Adrenal gland (tissue), 12 donors: ENCODE measurements around the gene CAPZA2. TPM values are rescaled to one million over a fixed set of nuclear protein-coding genes. Genes with fewer than 3 reads are reported as not detected.

ENCODE experiments used
- DNase-seq, 7 donors: peaks; one replicate each; pipeline ENCODE4 v3.0.0-alpha.2; 2019 to 2020
- H3K27ac ChIP-seq, 5 donors: fragments of 200-600 bp; sonication (generic) in 4 of 5; 1 replicate in 3 of 5; 2 replicates in 2 of 5; pipeline versions ENCODE4 v1.5.1 to v1.8.0; 2016 to 2020; ENCODE audit warnings: mild to moderate bottlenecking in 1 of 5
- H3K27me3 ChIP-seq: fragments of 200-600 bp; 2 replicates; pipeline ENCODE4 v1.8.0; 2021
- H3K36me3 ChIP-seq, 2 donors: fragments of 200-600 bp; replicated peaks in 1 of 2; 1 replicate in 1 of 2; 2 replicates in 1 of 2; pipeline versions ENCODE4 v1.5.1 to v1.8.0; 2018 to 2022
- H3K4me1 ChIP-seq, 2 donors: fragments of 200-600 bp; replicated peaks in 1 of 2; 1 replicate in 1 of 2; 2 replicates in 1 of 2; pipeline versions ENCODE4 v1.5.1 to v1.8.0; 2018 to 2021
- H3K4me3 ChIP-seq, 4 donors: fragments of 200-600 bp; sonication (generic) in 3 of 4; one replicate each; pipeline ENCODE4 v1.5.1; 2016 to 2018
- H3K9me3 ChIP-seq, 3 donors: fragments of 200-600 bp; sonication (generic) in 1 of 3; replicated peaks in 1 of 3; 1 replicate in 2 of 3; 2 replicates in 1 of 3; pipeline versions ENCODE4 v1.5.1 to v1.8.0; 2016 to 2021
- POLR2A ChIP-seq, 2 donors: fragments of 450-650 bp; IDR thresholded peaks; one replicate each; pipeline ENCODE4 v1.6.1; 2017; ENCODE audit warnings: antibody characterized with exemption in 2 of 2, mild to moderate bottlenecking in 2 of 2, moderate library complexity in 1 of 2
- WGBS, 4 donors: extraction: QIAGEN DNeasy Blood & Tissue Kit in 2 of 4; methylation state at CpG; one replicate each; pipeline versions ENCODE4 v1.1.5 to v1.1.7; 2013 to 2017; 5-methylcytosine and 5-hydroxymethylcytosine counted together
- intact Hi-C, 2 donors: fragments of 100-400 bp; cut with DNase I; formaldehyde crosslinking; loops; one replicate each; pipeline versions ENCODE4 v1.14.1 to v1.15.0; 2022 to 2023
- polyA plus RNA-seq, 3 donors: library from polyadenylated mRNA; stranded (reverse); fragments of 200-250 nt in 2 of 3; fragments of 350-450 nt in 1 of 3; fragmentation: Illumina TruSeq in 1 of 3; extraction: RNeasy Lipid Tissue Mini Kit (QIAGEN cat#74804) in 1 of 3; gene quantifications; one replicate each; pipeline ENCODE4 v1.2.3, GENCODE V29; 2013 to 2014
- total RNA-seq, 9 donors: library from RNA; depleted of rRNA in 4 of 9; stranded (reverse); fragments of >200 nt in 4 of 9; fragments of 120-200 nt in 1 of 9; fragmentation: NEBNext Ultra II Directional in 1 of 9; extraction: Animal tissue kit (Norgen Biotek cat#: 25700) in 1 of 9; gene quantifications; one replicate each; pipeline versions ENCODE4 v1.1.0 to v1.2.4, GENCODE V29; 2013 to 2023
- TF ChIP-seq, protein P1 (sequence below), 6 experiments: fragments of 450-650 bp in 4 of 6; fragments of 200-600 bp in 2 of 6; sonication (generic) in 1 of 6; IDR thresholded peaks; 1 replicate in 5 of 6; 2 replicates in 1 of 6; pipeline versions ENCODE4 v1.5.1 to v1.8.0; 2016 to 2021; ENCODE audit warnings: antibody characterized with exemption in 6 of 6, mild to moderate bottlenecking in 2 of 6, moderate library complexity in 1 of 6
- donor health status: healthy with polysubstance abuse.
- donor health status: Bipolar disorder and iron deficiency.
- donor health status: DM: yes; HTN: yes; CAD: no.
- donor health status: DM: no; HTN: no; CAD: no.
- donor health status: DM: no; HTN: no; CAD: no.
- donor health status: DM: yes; HTN: yes; CAD: no.

Gene CAPZA2
- total and polyA plus RNA-seq, 12 donors, result 18.6 to 241 (median 155) TPM

DNA sequence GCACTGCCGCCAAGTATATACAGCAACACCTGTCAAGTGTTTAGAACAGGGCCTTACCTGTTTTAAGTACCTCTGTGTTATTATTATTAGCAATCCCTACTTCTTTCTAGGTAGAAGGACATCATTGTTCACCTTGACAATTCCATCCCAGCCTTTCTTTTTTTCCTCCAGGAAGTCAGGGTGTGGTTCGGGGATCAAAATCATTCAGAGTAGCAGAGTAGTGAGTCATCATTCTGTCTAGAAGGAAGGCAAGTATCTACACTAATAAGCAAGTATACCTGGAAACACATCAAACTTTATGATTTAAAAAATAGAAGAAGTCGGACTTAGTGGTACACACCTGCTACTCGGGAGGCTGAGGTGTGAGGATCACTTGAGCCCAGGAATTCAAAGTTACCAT lies 25.5 kb upstream of the CAPZA2 start:
- no peaks in the 10 kb centered on the region for H3K9me3 ChIP-seq
- intact Hi-C loops, result no loop called here
- H3K36me3 ChIP-seq, result no peaks in the 10 kb centered on the region
- H3K27me3 ChIP-seq, result no peaks in the 10 kb centered on the region
- H3K4me3 ChIP-seq, result no peak overlapping the region
- no peaks in the 10 kb centered on the region for H3K4me1 ChIP-seq
- no peak for DNase-seq
- TF ChIP-seq, protein P1, sequence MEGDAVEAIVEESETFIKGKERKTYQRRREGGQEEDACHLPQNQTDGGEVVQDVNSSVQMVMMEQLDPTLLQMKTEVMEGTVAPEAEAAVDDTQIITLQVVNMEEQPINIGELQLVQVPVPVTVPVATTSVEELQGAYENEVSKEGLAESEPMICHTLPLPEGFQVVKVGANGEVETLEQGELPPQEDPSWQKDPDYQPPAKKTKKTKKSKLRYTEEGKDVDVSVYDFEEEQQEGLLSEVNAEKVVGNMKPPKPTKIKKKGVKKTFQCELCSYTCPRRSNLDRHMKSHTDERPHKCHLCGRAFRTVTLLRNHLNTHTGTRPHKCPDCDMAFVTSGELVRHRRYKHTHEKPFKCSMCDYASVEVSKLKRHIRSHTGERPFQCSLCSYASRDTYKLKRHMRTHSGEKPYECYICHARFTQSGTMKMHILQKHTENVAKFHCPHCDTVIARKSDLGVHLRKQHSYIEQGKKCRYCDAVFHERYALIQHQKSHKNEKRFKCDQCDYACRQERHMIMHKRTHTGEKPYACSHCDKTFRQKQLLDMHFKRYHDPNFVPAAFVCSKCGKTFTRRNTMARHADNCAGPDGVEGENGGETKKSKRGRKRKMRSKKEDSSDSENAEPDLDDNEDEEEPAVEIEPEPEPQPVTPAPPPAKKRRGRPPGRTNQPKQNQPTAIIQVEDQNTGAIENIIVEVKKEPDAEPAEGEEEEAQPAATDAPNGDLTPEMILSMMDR (IDR thresholded peaks at IDR 0.05), result no peak
- TF ChIP-seq POLR2A (IDR thresholded peaks at IDR 0.05), result no peak
- H3K27ac ChIP-seq, result no peak overlapping the region
- 88 to 96% (median 91%) methylated on average over 4 of the region's 4 CpGs for WGBS, 4 donors

DNA sequence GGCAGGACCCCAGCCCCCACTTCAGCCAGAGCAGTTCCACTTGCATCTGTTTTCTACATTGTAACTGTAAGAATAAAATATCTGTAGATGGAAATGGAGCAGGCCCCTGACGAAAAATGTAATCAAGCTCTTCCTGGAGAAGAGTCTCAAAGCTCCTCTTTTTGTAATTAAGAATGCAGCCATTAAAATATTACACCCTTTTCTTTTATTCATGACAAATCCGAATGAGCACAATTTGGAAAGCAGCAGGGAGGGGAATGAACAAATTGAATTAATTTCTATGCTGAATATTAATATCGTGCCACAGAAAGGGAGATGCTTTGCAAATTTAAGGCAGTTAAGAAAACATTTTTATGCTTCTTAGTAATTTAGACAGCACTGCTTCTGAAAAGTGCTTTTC lies 24.8 kb upstream of the CAPZA2 start:
- DNase-seq, result no peak
- H3K27ac ChIP-seq, result no peak overlapping the region
- WGBS, 4 donors, result 75 to 83% (median 77%) methylated on average over 3 of the region's 3 CpGs
- H3K4me3 ChIP-seq, result no peak overlapping the region
- intact Hi-C loops, result no loop called here
- TF ChIP-seq, protein P1 (IDR thresholded peaks at IDR 0.05), result no peak
- no peak for TF ChIP-seq POLR2A (IDR thresholded peaks at IDR 0.05)
- H3K27me3 ChIP-seq, result no peaks in the 10 kb centered on the region
- H3K4me1 ChIP-seq, result no peaks in the 10 kb centered on the region
- no peaks in the 10 kb centered on the region for H3K36me3 ChIP-seq
- H3K9me3 ChIP-seq, result no peaks in the 10 kb centered on the region

DNA sequence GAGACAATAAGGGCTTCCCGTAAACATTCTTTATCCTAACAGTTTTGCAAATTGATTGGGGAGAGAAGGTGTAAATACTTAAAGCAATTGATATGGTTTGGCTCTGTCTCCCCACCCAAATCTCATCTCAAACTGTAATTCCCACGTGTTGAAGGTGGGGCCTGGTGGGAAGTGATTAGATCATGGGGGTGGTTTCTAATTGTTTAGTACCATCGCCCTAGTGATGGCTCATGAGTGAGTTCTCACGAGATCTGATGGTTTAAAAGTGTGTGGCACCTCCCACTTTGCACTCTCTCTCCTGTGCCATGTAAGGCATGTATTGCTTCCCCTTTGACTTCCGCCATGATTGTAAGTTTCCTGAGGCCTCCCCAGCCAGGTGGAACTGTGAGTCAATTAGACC lies 22.1 kb upstream of the CAPZA2 start:
- 54 to 74% (median 67%) methylated on average over 4 to 5 of the region's 5 CpGs for WGBS, 4 donors
- Histone ChIP-seq H3K9me3 (no peaks in the 10 kb centered on the region), H3K4me1 (no peaks in the 10 kb centered on the region), H3K27ac (no peak overlapping the region), H3K27me3 (no peaks in the 10 kb centered on the region), H3K4me3 (no peak overlapping the region), H3K36me3 (no peaks in the 10 kb centered on the region)
- DNase-seq, result no peak
- intact Hi-C loops, result no loop called here
- no peak for TF ChIP-seq POLR2A (IDR thresholded peaks at IDR 0.05)
- TF ChIP-seq, protein P1 (IDR thresholded peaks at IDR 0.05), result no peak

DNA sequence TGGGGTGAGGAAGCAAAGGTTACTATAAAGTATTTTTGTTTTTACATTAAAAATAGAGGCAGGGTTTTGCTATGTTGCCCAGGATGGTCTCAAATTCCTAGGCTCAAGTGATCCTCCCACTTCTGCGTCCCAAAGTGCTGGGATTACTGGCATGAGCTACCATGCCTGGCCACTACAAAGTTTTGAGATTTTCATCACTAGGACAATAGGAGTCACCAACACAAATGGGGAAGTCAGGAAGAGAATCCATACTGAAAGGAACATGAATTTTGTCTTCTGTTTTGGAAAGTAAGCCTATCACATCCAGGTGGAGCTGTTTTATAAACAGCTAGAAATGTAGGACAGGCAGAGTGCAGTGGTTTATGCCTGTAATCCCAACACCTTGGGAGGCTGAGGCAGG lies 20.0 kb upstream of the CAPZA2 start:
- Histone ChIP-seq H3K9me3 (no peaks in the 10 kb centered on the region), H3K4me1 (no peaks in the 10 kb centered on the region), H3K27me3 (no peaks in the 10 kb centered on the region), H3K36me3 (no peaks in the 10 kb centered on the region), H3K4me3 (no peak overlapping the region), H3K27ac (no peak overlapping the region)
- 68 to 89% (median 83%) methylated on average over 1 of the region's 1 CpG for WGBS, 4 donors
- TF ChIP-seq, protein P1 (IDR thresholded peaks at IDR 0.05), result no peak
- no peak for TF ChIP-seq POLR2A (IDR thresholded peaks at IDR 0.05)
- intact Hi-C loops, result no loop called here
- DNase-seq, result no peak
